CD4-positive, alpha-beta T cell treated with Interleukin-1 beta for 1 hour (primary cell): Measurements from ENCODE around the gene PLA2G2D.
"Not testable (repeated sequence)": the region's sequence is repeated elsewhere in the genome, so short reads cannot be mapped to it uniquely, and the experiment has no call there.

Source experiments
- DNase-seq, 2 donors: peaks; one replicate each; pipeline ENCODE4 v3.0.0-alpha.2; 2020 to 2022

PLA2G2D gene

DNA sequence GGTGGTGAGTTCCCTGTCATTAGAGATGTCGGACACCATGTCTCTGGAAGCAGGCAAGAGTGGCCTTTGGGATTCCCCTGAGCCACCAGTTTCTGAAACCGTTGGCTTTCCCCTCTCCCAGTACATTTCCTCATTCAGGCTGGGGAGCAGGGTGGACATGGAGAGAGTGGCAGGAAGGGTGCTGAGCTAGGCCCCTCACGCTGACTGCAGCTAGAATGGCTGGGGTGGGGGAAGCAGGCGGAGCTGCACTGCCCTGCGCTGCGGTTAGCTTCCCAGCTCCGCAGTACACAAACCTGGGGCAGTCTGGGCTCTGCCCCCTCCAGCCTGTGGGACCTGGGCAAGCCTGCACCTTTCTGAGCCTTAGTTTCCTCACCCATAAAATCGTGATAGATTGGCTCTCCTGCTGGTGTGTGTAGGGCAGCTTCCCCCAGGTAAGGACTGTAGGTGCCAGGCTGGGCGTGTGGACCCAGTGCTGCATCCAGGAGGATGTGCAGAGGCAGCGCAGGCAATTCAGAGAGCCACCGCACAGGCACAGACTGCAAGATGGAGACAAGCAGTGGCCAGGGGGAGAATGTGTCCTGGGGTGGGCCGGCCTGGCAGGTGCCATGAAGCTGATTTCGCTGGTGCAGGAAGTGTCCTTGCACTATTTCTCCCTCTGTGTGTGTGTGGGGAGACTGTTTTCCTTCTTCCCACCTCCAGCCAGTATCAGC, 22.8 kb upstream of the PLA2G2D start:
- no peak for DNase-seq

DNA sequence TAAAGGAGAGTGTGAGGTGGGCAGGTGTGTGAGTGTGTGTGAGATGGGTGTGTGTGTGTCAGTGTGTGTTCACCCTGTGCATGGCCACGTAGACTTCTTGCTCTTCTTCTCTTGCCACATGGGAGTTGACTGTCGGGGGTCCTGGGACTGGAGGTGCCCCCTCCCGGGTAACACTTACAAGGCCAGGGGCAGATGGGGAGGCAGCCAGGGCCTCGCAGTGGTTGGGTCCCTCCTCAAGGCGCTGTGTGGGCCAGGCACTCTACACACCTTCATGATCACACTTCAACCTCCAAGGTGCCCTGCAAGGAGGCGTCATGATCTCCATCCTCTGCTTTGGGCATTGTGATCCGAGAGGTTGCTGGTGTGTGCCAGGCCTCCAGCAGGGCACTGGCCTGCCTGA, 22.1 kb upstream of the PLA2G2D start:
- DNase-seq = no peak

DNA sequence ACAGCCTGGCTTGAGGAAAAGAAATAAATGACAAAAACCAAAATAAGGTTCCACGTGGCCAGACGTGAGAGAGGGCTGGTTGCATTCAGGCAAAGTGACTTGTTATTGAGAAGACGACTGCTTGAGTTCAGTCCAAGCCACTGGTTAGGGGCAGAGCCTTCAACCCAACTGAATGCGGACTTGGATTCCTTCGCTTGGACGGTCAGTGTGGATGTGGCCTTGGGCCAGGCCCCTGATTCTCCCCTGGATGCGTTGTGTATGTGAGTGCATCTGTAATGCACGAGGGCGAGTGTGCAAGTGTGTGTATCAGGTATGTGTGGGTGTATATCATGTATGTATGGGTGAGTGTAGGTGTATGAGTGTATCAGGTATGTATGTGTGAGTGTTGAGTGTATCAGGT, 21.7 kb upstream of the PLA2G2D start:
- no peak for DNase-seq

DNA sequence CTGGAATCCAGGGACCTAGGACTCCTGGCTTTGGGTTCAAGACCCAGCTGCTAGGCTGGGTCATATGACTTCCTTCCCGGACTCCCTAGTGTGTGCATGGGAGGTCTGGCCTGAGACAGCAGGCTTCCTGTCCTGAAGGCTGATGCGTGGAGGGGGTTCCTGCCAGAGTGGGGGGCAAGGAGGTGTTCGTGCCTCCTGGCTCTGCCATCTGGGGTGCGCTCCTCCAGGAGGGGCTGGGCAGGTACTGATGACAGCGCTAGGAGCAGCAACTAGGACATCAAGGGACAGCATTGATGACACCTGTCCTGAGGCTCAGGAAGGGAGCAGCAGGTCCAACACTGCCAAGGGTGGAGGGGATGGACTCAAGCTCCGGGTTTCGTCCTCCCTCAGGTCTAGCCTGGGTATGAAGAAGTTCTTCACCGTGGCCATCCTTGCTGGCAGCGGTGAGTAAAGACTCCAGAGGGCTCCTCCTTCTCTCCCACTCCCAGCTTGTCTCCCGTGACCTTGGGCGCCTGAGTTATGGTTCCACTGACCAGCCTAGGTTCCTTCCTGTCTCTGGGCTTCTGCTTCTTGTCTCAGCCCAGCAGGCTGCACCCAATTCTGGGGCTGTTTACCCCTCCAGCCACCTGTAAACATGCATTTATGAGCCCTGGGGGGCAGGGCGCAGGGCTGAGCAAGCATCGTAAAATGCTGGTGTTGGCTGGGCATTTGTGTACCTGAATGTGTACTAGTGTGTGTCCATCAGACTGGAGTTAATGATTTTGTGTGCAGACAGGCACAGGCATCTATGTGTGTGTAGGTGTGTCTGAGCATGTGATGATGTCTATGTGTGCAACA, 20.7 kb upstream of the PLA2G2D start:
- no peak for DNase-seq

DNA sequence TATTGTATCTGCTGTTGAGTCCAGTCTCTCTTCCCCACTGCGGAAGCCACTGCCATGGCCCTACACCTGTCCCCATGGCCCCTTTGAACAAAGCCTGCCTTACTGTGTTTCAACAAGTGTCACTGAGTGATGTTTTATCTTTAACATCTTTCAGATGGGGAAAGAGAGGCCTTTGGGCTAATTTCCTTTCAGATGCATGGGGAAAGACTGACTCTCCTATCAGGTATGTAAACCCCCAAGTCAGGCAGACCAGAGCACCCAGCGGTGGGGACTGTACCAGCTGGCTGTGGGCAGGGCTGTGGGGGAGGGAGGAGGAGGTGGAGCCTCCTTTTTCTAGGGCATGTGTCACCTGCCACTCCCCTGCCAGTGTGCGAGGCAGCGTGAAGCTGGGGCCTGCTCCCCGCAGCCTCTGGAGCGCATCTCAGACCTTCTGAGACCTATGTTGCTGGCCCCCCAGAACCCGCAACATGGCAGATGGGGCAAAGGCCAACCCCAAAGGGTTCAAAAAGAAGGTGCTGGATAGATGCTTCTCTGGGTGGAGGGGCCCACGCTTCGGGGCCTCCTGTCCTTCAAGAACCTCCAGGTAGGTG, 19.7 kb upstream of the PLA2G2D start, which contains the start of gene PLA2G2F:
Gene PLA2G2F, plus strand, starts transcription at position 363 of the 590 bp plus-strand sequence. Its CDS starts 105 bp downstream, at position 468.
- DNase-seq = no peak

DNA sequence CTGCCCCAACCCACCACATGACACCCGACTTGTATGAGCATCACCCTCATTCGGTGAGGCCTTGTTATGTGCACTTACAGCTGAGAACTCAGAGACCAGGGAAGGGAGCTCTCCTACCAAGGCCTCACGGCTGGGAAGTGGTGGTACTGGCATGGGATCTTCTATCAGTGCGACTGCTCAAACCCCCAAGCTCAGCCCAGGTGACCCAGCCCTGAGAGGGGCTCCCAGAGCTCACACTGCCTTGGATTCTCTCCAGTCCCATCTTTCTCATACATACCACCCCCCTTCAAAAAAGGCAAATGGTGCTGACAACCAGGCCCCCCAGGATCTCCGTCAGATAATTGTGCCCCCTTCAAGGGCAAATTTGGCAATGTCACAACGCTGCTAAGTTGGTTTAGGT, 19.0 kb upstream of the PLA2G2D start:
- no peak for DNase-seq

DNA sequence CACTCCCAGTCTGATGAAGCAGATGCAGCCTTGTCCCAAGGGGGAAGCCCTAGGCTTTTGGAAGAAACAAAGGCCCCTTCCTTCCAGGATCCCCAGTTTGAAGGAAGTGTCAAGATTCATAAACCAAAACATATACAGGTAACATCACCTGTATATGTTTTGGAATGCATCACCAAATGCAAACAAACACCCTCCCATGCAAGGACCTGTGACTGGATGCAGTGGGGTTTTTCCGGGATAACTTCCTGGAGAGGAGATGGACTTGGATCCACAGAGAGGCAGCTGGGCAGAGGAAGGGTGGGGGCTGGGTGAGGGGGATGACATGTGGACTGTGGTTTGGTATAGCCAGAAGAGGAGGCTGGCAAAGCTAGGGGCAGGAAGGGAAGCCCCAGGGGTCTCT, 18.3 kb upstream of the PLA2G2D start:
- no peak for DNase-seq

DNA sequence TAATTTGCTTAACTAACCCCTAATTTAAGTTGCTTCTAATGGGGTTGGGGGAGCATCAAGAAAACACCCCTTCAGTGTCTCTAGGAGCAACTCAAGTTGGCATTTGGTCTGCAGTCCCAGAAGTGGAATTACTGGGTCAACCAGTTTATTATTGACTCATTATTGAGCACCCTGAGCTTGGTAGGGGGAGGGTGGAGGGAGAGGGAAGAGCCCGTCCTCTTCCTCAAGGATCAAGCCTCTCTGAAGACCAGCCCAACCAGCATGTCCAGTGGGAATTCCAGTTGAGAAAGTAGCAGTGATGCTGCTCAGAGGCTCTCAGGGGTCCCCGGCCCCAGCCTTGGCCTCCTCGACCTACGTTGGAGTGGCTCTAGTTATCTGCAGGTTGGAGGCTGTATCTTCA, 17.7 kb upstream of the PLA2G2D start:
- DNase-seq = no peak

DNA sequence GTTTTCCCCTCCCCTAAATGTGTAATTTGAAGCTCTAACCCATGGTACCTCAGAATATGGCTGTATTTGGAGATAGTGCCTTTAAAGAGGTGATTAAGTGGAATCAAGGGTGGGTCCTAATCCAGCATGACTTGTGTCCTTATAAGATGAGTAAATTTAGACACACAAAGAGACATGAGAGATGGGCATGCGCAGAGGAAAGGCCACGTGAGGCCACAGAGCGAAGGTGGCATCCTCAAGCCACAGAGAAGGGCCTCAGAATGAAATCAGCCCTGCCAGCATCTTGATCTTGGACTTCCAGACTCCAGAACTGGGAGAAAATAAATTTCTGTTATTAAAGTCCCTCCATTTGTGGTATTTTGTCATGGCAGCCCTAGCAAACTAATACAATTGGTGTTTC, 16.9 kb upstream of the PLA2G2D start:
- DNase-seq = no peak

DNA sequence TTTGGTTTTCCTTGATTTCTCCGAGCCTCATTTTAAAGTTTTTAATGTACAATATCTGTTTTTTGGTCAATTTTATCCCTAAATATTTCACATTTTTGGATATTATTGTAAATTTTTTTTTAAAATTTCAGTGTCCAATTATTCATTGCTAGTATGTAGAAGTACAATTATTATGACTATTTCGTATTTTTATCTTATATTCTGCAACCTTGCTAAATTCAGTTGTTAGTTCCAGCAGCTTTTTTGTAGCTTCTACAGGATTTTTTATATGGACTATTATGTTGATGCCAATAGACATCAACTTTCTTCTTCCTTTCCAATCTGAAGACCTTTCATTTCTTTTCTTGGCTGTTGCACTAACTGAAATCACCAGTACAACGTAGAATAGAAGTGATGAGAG, 15.7 kb upstream of the PLA2G2D start:
- no peak for DNase-seq

DNA sequence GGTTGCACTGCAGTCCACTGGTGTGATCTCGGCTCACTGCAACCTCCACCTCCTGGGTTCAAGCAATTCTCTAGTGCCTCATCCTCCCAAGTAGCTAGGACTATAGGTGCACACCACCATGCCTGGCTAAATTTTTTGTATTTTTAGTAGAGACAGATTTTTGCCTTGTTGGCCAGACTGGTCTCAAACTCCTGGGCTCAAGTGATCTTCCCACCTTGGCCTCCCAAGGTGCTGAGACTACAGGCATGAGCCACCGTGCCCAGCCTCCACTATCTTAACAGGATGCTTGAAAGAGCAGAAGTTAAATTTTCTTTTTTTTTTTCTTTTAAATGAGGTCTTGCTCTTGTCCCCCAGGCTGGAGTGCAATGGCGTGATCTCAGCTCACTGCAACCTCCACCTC, 11.2 kb upstream of the PLA2G2D start:
- not testable (repeated sequence) for DNase-seq

DNA sequence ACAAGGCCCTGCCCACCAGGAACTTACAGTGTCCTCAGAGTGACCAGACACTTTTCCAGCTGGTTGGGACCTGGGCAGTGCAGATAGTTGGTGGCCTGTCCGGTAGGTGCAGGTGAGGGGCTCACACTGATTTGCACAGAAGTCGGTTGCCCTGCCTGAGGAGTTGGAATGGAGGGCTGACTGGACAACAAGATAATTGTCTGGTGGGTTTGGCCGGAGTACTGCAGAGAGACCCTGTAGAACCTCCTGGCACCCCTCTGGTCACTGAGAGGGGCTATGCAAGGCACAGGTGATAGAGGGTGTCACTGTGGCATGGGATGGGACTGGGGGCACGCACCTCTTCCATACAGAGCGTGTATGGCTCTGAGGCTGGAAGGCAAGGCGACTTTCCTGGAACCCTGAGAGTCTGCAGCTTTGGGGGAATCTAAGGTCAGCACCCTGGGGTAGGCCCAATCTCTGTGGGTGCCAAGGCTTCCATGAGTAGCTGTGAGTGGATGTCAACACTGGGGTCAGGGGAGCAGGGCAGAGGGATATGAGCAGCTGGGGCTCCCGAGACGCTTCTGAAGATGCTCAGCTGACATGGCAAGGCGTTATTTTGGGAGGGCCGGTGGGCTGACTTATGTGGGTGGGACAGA, 7.6 kb upstream of the PLA2G2D start:
- no peak for DNase-seq

DNA sequence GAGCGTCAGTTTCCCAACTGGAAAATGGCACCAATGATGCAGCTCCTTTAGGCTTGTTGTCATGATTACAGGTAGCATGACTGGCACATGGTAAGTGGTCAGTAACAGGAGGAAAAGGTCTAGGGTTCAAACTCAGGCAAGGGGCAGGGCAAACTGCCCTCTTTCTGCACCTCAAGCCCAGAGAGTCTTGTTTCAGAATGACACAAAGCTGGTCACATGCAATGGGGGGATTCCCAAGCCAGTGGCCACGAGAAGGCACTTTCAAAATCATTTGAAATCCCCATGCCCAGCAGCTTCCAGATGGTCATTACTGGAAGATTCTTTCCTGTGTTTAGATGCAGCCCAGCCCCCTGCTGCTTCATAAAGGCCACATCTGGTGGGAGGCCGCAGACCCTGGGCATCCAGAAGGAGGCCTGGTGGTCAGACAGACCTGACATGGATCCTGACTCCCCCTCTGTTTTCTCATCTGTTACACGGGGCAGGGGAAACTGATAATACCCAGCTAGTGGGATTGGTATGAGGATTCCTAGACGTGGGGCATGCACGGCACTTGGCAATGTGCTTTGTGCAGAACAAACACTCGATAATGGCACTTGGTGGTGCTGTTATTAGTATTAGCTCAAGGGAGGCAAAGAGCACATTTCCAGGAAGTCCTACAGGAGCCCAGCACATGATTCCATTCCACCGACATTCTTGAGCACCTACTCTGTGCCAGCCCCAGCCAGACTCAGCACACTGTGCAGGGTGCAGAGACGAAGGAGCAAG, 6.9 kb upstream of the PLA2G2D start:
- DNase-seq = no peak

DNA sequence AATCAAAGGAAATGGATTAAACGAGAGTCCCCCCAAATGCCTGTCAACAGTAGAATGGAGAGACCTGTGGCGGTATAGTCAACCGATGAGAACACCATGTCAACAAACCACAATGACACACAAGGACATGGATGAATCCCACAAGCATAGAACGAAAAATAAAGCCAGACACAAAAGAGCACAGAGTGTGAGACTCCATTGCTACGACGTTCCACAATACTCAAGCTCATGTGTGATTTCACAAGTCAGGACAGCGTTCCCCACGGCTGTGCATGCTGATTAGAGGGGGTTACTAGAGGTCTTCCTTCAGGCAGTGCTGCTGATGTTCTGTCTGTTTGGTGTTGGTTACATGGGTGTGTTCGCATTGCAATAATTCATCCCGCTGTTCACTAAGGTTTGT, 5.8 kb upstream of the PLA2G2D start:
- DNase-seq = no peak

DNA sequence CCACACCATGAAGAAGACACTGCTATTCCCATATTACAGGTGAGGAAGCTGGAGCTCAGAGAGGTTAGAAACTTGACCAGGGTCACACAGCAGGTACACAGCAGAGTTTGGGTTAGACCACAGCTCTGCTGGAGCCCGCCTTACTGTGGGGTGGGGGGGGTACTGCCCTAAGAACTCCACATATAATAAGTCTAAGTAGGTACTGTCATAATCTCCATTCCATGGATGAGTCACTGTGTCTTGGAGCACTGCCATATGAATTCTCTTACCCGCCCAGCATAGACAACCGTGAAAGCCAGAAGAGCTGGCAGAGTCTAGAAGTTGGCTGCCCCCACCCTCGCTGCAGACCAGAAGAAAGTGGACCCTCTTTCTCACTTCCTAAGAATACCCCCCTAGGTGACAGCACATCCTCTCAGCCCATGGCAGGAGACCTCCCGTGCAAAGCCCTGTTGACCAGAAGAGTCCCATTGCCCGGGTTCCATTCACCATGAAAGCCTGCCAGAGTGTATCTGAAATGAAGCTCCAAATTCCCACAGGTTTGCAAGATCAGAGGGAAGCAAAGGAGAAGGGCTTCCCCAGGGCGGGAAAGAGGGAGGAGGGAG, 5.2 kb upstream of the PLA2G2D start:
- no peak for DNase-seq

DNA sequence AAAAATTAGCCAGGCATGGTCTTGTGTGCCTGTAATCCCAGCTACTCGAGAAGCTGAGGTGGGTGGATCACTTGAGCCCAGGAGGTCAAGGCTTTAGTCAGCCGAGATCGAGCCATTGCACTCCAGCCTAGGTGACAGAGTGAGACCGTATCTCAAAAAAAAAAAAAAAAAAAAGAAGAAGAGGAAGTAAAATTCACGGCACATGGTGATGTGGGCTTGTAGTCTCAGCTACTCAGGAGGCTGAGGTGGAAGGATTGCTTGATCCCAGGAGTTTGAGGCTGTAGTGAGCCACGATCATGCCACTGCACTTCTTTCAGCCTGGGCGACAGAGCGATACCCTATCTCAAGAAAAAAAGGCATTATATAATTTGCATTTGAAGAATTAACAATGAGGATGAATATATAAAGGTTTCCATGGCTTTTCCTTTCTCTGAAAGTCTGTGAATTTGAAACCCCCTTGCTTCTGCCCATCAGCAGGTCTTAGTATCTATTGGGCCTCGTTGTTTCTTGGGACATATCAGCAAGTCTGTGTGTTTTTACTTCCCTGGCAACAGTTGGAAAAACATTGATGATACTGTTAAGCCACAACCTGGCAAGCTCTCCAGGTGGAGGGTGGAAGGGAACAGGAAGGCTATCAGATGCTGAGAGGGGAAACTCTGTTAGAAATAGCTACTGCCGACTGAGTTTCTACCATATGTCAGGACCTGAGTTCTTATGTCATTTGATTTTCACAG, 4.6 kb upstream of the PLA2G2D start:
- no peak for DNase-seq

DNA sequence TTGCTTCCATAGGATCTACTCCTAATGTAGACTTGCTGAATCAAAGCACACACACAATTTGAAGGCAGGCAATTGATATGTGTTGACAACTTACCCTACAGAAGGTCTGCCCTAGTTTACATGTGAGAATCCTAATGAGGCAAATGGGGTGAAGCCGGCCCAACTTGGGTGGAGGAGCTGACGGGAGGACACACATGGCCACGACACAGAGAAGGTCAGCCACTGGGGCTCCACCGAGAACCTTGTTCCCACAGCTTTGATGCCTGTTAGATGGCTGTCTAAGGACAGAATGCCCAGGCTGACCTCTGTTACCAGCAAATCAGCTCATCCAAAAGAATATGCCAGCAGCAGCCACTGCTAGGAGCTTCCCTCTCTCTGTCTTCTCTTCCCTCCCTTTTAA, 1.5 kb upstream of the PLA2G2D start:
- no peak for DNase-seq

DNA sequence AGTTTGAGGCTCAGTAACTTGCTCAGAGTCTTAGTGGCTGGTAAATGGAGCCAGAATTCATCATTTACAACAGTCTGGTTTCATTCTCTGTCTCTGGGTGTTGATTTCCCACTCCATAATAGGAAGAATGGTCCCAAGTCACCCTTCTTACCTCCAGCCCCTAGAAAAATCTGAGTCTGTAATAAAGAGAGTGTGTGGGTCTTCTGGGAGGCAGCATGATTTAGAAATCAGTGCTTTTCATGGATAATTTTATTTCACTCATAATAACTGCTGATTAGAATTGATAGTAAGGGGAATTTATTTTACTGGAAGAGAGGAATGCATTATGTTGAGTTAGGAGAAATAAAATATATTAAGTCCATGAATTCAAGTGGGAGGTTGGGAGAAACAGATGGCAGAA, 2.1 kb downstream of the PLA2G2D start:
- DNase-seq = no peak

DNA sequence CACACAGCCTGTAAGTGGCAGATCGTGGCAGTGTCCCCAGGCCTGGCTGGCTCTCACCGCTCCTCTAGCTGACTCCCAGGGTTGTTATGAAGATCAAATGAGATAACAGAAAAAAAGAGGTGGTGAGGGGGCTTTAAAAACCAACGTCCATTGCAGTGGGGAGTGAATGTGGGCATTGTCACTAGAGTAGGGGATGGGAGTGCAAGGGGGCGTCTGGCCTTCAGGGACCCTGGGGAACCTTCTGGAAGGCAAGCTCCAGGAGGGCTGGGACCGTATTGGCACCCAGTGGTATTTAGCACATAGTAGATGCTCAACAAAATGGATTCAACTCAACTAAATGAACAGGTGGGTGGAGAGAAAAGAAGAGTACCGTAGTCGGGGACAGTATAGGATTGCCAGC, 3.4 kb downstream of the PLA2G2D start:
- no peak for DNase-seq

DNA sequence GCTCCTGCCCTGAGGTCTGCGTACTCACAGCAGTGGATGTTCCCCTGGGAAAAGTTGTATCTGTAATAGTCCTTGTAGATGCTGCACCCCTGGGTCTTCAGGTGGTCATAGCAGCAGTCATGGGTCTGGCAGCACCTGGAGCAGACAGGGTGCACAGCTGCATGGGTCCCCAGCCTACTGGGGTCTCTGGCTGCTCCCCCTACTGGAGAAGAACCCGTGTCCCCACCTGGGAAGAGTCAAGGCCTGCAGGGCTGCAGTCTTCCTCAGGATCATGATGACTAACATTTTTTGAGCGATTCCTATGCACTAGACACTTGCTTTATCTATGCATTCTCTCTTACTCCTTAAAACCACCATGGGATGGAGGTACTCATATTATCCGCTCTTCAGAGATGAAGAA, 3.9 kb downstream of the PLA2G2D start:
- no peak for DNase-seq

DNA sequence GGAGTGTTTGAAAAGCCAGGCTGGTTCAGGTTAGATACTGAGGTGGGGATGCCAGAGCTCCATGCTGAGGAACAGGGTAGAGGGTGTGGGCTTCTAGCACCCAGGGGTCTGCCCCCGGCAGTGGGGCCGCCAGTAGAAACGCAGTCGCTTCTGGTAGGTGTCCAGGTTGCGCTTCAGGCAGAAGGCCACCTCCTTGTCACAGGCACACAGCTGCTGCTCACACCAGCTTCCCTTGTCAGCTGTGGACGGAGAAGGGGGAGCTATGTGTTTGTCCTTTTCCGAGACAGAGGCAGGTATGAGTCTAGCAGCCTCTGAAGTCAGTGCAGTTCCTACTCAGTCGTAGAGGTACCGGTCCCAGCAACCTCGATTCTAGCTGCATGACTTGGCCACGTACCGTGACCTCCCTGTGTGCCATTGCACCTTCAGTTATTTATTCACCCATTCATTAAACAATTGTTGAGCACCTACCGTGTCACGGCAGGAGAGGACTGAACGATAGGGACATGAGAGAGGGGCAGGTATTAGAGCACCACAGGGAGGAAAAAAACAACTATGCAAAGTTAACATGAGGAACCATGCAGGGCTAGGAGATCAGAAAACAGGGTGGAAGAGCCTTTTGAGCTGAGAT, 5.2 kb downstream of the PLA2G2D start:
- no peak for DNase-seq
